Hindlimb muscle (tissue), 1 donor: ENCODE data around the gene ZNF606. TPM values are rescaled to one million over a fixed set of nuclear protein-coding genes. Genes with fewer than 3 reads are reported as not detected.
"Not testable (repeated sequence)": the region's sequence is repeated elsewhere in the genome, so short reads cannot be mapped to it uniquely, and the experiment has no call there.

Experiments used
- DNase-seq: peaks from one replicate; pipeline ENCODE4 v3.0.0-alpha.2; 2013
- polyA plus RNA-seq: library from polyadenylated mRNA; unstranded; fragments of 120-200 nt; gene quantifications from one replicate; pipeline ENCODE4 v1.2.1, GENCODE V29; 2013; ENCODE audit not compliant: insufficient read length

The ZNF606 gene
- polyA plus RNA-seq, 1 donor = 10.8 TPM

DNA sequence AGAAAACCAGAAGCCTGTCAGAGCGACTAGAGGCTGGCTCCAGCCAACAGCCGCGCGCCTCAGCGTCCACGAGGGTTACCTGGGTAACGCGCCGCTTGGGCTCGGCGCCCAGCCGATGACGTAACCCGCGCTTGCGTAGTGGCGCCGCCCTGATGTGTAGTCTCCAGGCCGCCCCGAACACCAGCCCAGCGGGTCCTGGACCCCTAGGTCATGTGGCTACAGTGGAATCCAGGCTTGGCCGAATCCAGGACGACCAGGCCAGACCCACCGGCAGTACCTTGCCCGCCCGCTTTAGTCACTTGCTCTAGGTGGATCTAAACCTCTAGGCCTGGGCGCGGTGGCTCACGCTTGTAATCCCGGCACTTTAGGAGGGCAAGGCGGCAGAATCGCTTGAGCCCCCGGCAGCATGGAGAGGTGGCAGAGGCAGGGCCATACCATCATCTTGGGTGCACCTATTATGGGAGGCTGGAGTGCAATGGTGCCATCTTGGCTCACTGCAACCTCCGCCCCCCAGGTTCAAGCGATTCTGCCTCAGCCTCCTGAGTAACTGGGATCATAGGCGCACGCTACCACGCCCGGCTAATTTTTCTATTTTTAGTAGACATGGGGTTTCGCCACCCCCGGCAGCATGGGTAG, 7.2 kb upstream of the ZNF606 start:
- DNase-seq = peak; percentile 87

DNA sequence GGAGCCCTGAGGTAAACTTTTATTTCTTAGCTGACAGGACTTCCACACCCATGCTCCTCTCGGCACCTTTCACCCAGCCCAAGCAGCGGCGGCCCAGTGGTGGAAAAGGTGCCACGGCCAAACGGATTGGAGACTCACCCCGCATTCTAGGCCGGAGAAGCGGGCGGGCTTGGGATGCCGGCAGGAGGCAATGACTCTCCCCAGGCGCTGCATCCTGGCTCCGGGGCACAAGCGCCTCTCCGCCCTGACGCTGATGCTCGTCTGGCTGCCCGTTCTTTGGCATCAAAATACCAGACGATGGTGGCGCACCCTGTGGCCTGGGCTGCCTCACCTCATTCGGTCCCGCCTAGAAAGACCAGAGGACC, 6.7 kb upstream of the ZNF606 start:
- no peak for DNase-seq

DNA sequence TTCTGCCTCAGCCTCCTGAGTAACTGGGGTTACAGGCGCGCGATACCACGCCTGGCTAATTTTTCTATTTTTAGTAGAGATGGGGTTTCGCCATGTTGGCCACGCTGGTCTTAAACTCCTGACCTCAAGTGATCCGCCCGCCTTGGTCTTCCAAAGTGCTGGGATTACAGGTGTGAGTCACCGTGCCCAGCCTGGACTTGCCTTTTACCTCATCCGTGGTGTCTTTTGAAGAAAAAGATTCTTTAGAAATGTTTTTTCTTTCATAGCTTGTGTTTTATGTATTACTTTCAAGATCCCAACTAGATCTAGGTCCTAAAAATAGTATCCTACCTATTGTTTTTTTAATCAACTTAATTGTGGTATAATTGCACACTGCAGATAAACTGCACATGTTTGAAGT, 6.3 kb upstream of the ZNF606 start:
- not testable (repeated sequence) for DNase-seq

DNA sequence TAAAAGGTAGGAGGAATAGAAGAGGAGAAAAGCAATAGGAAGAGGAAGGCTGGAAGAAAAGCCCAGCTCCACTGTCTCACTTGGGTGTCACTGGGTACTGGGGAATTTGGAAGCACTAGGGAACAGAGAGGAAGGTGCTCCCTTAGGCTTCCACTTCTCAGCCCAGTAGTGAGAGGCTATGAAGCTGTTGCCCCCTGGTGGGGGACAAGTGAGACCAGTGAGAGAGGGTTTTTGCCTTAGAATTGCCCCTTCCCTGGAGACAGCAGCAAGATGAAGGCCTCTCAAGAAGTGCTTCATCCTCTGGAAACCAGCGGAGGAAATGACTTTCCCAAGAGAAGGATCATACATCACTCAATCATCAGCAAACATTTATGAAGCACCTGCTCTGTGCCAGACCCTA, 4.7 kb upstream of the ZNF606 start:
- DNase-seq = no peak

DNA sequence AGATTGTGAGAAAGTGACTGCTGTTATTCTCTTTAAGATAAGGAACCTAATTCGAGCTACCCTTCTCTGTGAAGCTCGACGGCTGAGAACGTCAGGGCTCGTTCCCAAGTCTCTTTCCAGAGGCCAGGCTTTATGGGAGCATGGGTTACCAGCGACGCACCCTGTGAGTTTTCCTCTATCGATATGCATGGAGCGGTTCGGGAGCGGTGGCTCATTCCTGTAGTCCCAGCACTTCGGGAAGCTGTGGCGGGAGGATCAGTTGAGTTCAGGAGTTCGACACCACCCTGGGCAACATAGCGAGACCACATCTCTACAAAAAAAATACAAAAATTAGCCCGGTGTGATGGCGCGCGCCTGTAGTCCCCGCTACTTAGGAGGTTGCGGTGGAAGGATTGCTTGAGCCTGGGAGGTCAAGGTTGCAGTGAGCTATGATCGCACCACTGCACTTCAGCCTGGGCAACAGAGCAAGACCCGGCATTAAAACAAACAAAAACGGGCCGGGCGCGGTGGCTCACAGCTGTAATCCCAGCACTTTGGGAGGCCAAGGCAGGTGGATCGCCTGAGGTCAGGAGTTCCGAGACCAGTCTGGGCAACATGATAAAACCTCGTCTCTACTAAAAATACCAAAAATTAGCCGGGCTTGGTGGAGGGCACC, 681 bp upstream of the ZNF606 start:
- DNase-seq = no peak

DNA sequence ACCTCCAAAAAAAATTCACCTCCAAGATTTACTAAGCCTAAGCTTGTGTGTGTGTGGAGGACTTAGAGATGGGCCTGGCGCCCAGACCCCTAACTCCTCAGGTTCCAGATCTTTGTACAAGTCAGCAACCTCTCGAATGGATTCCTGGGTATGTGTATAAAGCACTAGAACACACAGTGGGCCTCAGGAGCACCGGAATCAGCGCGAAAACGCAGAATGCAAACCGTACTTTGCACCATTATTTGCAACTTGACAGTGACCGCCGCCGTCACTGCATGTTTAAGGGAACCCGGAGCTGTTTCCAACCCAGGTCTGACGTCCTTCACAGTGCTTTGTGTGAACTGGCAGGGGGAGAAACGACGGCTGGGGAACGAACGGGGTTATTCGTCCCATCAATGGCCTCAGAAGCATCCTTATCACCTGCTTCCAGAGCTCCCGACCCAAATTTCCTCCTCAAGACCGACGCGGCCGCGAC, 688 bp downstream of the ZNF606 start:
- no peak for DNase-seq

DNA sequence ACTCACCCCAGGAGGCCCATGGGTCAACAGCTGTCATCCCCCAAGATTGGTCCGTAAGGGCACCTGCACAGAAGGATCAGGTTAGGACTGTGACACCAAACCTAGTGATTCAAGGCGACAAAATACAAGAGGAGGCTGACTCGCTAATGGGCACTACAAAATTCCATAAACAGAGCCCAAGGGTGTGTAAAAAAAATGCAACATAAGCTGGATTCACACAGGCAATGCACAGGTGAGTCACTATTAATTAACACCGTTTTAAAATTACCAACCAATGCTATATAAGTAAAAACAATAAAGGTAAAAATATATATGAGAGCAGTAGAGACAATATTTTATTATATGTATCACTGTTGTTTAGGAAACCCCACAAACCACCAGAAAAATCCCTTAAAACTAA, 1.9 kb downstream of the ZNF606 start:
- DNase-seq = no peak

DNA sequence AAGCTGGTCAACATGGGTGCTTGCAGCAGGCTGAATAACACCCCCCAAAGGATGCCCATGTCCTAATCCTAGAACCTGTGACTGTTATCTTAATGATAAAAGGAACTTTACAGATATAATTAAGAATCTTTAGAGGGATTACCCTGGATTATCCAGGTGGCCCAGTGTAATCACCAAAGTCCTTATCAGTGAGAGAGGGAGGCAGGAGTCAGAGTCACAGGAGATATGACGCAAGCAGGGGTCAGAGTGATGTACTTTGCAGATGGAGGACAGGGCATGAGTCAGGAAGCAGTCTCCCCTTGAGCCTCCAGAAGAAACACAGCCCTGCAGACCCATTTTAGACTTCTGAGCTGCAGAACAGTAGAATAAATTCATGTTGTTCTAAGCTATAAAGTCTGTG, 9.8 kb downstream of the ZNF606 start:
- no peak for DNase-seq

DNA sequence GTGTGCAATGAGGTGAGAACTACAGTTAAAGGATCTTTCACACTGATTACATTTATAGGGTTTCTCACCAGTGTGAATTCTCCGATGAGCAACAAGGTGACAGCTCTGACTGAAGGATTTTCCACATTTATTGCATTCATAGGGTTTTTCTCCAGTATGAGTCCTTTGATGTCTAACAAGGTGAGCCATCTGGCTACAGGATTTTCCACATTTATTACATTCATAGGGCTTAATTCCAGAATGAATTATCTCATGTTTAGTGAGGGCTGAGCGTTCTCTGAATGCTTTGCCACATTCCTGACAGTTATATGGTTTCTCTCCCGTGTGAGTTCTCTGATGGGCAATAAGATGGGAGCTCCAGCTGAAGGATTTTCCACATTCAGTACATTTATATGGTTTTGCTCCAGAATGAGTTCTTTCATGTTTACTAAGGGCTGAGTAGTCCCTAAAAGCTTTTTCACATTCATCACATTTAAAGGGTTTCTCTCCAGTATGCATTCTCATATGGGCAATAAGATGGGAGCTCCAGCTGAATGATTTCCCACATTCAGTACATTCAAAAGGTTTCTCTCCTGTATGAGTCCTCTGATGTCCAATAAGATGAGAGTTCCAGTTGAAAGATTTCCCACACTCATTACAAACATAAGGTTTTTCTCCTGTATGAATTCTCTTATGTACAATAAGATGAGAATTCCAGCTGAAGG, 23.9 kb downstream of the ZNF606 start:
- no peak for DNase-seq

DNA sequence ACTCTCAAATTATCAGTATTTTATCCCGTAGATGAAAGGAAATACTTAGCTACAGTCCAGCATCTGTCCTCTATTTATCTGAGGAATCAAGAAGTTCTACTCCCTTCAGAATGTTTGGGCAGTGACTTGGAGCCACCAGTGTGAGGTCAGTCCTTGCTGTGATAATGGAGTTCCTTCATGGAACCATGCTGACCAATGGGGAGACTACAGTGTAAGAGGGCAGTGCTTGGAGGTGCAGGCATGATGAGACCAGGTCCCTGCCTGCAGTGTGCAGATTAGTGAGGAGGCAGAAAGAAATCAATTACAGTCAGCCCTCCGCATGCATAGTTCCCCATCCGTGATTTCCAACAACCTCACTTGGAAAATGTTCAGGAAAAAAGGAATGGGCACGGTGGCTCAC, 28.2 kb downstream of the ZNF606 start, which contains the start of gene C19orf18:
TSS of gene C19orf18 (minus strand) at position 101 of the 400 bp plus-strand sequence. CDS start 102 bp downstream, outside the sequence.
- no peak for DNase-seq

DNA sequence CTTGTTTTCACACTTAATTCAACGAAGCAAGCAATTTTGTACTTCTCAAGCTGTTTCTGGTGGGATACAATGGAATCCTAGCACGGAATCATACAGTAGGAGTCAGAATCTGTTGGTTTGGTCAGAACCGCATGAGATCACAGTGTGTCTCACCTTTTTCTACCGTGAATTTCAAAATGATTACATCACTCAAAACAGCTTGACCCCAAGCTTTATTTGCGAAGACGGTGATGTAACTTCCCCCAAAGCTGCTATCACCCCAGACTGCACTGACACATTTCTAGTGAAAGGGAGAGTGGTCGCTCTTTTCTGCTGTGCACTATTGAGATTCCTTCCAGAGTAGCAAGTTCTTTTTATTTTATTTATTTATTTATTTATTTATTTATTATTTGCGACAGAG, 37.9 kb downstream of the ZNF606 start:
- no peak for DNase-seq

DNA sequence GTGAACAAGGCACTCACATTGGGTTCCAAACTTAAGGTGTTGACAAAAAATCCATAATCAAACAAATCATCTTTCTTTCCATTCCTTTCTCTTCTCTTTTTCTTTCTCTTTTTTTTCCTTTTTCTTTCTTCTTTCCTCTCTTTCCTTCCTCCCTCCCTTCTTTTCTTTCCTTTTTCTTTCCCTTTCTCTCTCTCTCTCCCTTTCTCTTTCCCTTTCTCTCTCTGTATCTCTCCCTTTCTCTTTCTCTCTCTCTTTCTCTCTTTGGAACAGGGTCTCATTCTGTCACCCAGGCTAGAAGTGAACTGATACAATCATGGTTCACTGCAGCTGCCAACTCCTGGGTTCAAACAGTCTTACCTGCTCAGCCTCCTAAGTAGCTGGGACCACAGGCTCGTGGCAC, 40.8 kb downstream of the ZNF606 start:
- DNase-seq = no peak

DNA sequence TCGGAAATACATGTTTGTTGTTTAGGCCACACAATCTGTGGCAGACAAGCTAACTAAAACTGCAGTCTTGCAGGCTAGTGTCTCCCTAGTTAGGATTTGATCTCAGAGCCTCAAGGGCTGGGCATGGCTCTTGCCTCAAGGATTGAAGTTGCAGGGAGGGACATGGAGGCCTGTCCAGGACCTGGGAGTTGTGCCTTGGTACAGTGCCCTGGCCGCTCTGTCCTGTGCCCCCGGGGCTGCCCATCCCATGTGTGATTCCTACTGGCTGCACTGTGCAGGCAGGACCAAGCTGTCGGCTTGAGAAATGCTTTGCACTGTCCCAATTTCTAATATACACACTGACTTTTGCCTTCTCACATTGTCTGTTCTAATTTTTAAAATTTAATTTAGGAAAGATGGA, 47.6 kb downstream of the ZNF606 start:
- no peak for DNase-seq

DNA sequence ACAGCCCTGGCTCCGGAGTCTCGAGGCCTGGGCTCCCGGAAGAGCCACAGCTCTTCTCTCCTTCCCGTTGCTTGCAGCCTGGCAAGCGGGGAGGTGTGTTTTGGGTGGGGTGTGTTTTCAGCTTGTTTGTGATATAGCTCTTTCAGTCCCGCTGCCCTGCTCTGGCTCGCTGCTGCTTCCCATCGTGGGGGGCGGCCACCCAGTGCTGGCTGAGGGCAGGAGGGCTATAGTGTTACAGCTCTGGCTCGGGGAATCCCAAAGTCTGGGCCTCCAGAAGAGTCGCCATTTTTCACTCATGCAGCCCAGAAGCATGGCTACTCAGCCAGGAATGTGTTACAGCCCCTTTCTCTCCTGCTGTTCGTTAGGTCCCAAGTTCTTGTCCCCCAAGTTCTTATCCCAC, 52.9 kb downstream of the ZNF606 start:
- no peak for DNase-seq

DNA sequence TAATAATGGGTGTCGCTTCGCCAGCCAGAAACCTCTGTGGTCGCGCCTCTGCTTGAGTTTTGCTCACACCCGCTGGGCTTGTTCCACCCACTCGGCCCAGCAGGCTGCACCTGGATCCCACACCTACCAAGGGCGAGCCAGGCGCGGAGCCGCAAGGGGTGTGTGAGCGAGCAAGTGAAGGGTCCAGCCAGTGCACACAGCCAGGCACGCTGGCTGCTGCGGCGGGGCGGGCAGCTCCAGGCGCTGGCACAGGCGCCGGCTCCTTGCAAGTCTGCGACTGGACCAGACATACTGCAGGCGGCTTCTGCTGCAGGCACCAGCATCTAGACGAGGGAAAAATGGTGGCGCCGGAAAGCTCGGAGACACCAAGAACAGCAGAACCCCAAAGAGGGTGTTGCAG, 53.3 kb downstream of the ZNF606 start:
- no peak for DNase-seq

DNA sequence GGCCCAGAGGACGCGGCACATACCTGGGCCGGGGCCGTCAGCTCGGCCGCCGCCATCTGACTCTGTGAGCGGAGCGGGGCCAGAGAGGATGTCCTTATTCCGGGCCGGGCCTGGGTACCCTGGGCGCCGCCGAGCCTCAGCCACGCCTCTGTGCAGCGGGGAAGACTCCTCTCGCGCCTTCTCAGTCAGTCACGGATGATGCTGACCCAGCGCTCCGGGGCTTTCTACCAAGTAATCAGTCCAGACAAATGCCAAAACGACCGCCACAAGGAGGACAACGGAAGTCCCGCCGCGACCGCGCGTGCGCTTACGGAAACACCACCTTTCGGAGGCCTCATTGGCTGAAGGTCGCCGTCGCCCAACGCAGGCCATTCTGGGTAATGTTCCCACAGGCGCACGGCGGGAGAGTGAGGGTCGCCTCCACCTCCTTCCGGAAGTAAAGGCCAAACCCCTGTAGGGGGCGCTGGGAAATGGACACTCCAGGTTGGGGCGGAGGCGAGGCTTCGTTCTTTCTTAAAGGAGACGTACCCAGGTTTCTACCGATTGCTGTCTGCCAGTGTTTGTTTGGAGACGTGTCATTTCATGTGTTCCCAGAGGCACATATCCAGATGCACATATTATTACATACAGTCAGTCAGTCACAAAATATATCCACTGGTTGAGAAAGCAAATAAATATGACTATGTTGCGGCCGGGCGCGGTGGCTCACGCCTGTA, 55.0 kb downstream of the ZNF606 start, which contains the start of gene ZNF256:
TSS of gene ZNF256 (minus strand) at position 288 of the 716 bp plus-strand sequence. CDS start at position 56, 232 bp downstream.
- DNase-seq = peak; percentile 96

DNA sequence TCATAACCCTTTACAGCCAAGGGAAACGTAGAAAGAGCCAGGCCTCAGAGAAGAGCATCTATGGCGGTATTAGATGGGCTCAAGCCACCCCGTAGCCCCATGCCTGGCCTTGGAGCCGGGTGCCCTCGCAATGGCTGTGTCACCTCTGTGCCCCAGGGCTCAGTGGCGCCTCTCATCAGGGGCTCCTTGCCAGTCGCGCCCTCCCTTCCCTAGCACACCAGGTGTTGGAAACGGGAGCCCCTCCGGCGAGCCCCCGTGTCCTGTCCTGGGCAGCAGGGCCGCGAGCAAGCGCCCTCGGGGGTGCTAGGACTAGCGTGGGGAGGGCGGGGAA, 55.6 kb downstream of the ZNF606 start:
- no peak for DNase-seq

DNA sequence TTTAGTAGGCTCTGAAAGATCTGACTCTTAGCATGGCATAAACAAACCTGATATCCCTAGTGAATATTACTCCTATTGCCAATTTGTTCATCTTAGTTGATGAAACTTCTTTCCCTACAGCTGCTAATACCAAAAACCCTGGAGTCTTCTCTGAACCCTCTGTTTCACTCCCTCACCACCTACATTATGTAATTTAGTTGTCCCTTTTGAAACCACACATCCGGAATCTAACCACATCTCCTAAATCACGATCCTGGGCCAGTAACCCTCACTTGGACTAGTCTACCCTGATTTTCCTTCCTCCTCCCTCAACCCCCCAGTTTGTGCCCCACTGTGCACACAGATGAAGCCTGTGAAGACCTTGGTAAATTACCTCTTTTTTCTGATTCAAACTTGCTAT, 56.3 kb downstream of the ZNF606 start:
- DNase-seq = no peak

DNA sequence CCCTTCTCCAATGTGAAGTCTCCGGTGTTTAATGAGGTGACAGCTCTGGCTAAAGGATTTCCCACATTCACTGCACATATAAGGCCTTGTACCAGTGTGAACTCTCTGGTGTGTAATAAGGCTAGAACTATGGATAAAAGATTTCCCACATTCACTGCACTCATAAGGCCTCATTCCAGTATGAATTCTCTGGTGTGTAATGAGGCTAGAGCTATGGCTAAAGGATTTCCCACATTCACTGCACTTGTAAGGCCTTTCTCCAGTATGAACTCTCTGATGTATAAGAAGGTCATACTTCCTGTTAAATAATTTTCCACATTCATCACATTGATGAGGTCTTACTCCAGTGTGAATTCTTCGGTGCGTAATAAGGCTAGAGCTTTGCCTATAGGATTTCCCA, 61.0 kb downstream of the ZNF606 start:
- DNase-seq = no peak

DNA sequence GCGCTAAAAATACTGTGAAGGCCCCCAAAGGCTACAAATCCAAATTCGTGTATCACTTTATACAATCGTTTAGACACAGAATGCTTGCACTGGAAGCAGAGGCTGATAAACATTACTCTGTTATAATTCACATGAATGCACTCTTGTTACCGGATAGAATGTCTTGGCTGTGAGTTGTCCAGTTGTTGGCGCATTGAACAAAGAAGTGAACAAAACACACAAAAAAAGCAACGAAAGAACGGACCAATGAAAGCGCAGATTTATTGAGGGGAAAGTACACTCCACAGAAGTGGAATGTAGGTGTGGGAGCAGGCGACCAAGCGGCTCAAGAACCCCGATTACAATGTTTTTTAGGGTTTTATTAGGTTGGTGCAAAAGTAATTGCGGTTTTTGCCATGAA, 66.9 kb downstream of the ZNF606 start:
- DNase-seq = no peak

DNA sequence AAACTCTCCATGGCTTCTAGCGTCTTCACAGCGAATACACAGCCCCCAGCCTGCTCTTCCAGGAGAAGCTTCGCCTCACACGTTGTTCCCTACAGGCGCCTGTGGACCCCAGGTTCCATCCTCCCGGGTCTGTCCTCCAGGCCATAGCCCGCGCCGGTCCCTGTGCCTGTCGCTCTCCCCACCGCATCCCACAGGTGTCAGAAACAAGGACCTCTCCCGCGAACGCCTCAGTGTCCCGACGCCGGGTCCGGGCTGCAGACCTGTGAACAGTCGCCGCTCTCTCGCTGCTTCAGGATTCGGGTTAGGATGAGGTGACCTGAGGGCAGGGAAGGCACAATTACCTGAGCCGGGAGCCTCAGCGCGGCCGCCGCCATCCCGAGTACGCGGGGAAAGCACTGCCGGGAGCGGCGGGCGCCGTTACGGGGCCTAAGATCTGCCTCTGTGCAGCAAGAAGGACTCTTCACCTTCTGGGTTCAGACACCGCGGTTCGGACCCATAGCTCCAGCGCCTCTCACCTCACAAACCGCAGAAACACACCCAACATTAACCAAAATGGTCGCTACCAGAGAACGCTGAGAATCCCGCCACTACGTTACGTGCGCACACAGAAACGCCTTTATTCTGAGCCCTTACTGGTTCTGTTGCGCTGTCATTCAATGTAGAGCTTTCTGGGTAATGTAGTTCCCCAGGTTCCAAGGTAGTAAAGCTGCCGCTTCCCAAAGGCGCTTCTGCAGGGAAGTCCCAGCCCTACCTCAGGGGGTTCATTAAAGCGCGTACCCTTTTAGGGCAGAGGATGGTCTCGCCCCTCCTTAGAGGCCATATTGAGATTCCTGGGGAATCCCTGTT, 67.6 kb downstream of the ZNF606 start, which contains the start of gene ZNF418:
TSS of gene ZNF418 (minus strand) at position 583 of the 846 bp plus-strand sequence. CDS start 1,580 bp downstream, outside the sequence.
- peak; percentile 73 for DNase-seq

DNA sequence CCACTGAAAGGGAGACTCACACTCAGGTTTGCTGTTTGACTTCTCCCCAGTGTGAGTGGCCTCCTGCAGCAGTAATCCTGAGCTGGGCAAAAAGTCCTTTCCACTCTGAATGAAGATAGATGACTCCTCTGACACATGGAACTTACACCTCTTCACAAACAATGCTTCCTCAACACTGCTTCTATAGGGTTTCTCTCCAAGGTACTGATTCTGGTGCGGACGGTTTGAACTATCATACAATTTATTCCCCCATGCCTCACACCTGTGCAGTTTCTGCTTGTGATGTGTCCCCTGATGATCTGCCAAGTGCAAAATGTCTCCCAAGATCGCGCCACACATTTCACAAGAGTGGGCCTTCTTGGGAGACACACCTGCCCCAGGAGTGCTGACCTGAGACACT, 75.0 kb downstream of the ZNF606 start:
- DNase-seq = no peak
